Stimulated activated CD8-positive, alpha-beta memory T cell treated with anti-CD3 and anti-CD28 coated beads, Interleukin-7, amount 100 ng/mL, for 1 hour (primary cell): Measurements from ENCODE around the gene ANKMY1.
"Not testable (repeated sequence)": the region's sequence is repeated elsewhere in the genome, so short reads cannot be mapped to it uniquely, and the experiment has no call there.

Experiments used
- DNase-seq, 2 donors: peaks; one replicate each; pipeline ENCODE4 v3.0.0-alpha.2; 2020; ENCODE audit warnings: low read depth in 2 of 2

The ANKMY1 gene

GRCh38 chr2:240505910-240506309, 51.9 kb downstream of the ANKMY1 start:
- no peak for DNase-seq

GRCh38 chr2:240503848-240504247, 53.9 kb downstream of the ANKMY1 start:
- DNase-seq, result no peak

GRCh38 chr2:240503375-240503774, 54.4 kb downstream of the ANKMY1 start:
- DNase-seq, result no peak

- DNase-seq, result no peak
These were observed 55.2 kb downstream of the ANKMY1 start for GRCh38 chr2:240502430-240503121.

GRCh38 chr2:240502059-240502429, 55.7 kb downstream of the ANKMY1 start:
- no peak for DNase-seq

- no peak for DNase-seq
These were observed 56.2 kb downstream of the ANKMY1 start for GRCh38 chr2:240501531-240501991.

- no peak for DNase-seq
These were observed 57.0 kb downstream of the ANKMY1 start for GRCh38 chr2:240500561-240501423.

GRCh38 chr2:240499309-240500301, 58.2 kb downstream of the ANKMY1 start:
- no peak for DNase-seq

- no peak for DNase-seq
These were observed 58.9 kb downstream of the ANKMY1 start for GRCh38 chr2:240498958-240499260.

GRCh38 chr2:240498171-240498957, 59.4 kb downstream of the ANKMY1 start:
- no peak for DNase-seq

- DNase-seq, result not testable (repeated sequence)
These were observed 60.7 kb downstream of the ANKMY1 start for GRCh38 chr2:240497082-240497481.

GRCh38 chr2:240494942-240495341, 62.8 kb downstream of the ANKMY1 start:
- not testable (repeated sequence) for DNase-seq

GRCh38 chr2:240494194-240494793, 63.5 kb downstream of the ANKMY1 start:
- DNase-seq, result no peak

- no peak for DNase-seq
These were observed 66.3 kb downstream of the ANKMY1 start for GRCh38 chr2:240491483-240491882.

GRCh38 chr2:240482141-240482540, 75.6 kb downstream of the ANKMY1 start:
- DNase-seq, result no peak

- DNase-seq, result no peak
These were observed 76.1 kb downstream of the ANKMY1 start for GRCh38 chr2:240481720-240482119.

GRCh38 chr2:240480834-240481623, 76.8 kb downstream of the ANKMY1 start:
- no peak for DNase-seq

- DNase-seq, result no peak
These were observed 78.7 kb downstream of the ANKMY1 start for GRCh38 chr2:240479111-240479501.

- DNase-seq, result no peak
These were observed 79.3 kb downstream of the ANKMY1 start for GRCh38 chr2:240478346-240479110.
